NCI-H128 (cell line): ENCODE data around the gene WNK2.
"Not testable (repeated sequence)": the region's sequence is repeated elsewhere in the genome, so short reads cannot be mapped to it uniquely, and the experiment has no call there.

Experiments used
- DNase-seq: peaks from one replicate; lab custom pipeline; 2025; ENCODE audit not compliant: unreplicated experiment; lab: John Stamatoyannopoulos, UW

Gene WNK2

GRCh38 chr9:93326056-93326455 lies 142.1 kb downstream of the WNK2 start:
- no peak for DNase-seq

- DNase-seq: no peak
Measured at GRCh38 chr9:93326654-93327053, 142.7 kb downstream of the WNK2 start.

- DNase-seq: no peak
Measured at GRCh38 chr9:93329629-93330280, 145.8 kb downstream of the WNK2 start.

- no peak for DNase-seq
Measured at GRCh38 chr9:93332317-93332716, 148.4 kb downstream of the WNK2 start.

- DNase-seq: no peak
Measured at GRCh38 chr9:93336720-93337119, 152.8 kb downstream of the WNK2 start.

GRCh38 chr9:93338196-93338595 lies 154.3 kb downstream of the WNK2 start:
- not testable (repeated sequence) for DNase-seq

- no peak for DNase-seq
Measured at GRCh38 chr9:93340091-93340490, 156.2 kb downstream of the WNK2 start.

GRCh38 chr9:93341820-93342219 lies 157.9 kb downstream of the WNK2 start:
- not testable (repeated sequence) for DNase-seq

- not testable (repeated sequence) for DNase-seq
Measured at GRCh38 chr9:93342428-93342827, 158.5 kb downstream of the WNK2 start.

- DNase-seq: no peak
Measured at GRCh38 chr9:93343663-93344062, 159.7 kb downstream of the WNK2 start.

- no peak for DNase-seq
Measured at GRCh38 chr9:93345643-93346230, 161.8 kb downstream of the WNK2 start.

GRCh38 chr9:93346231-93347112 lies 162.5 kb downstream of the WNK2 start:
- DNase-seq: no peak

- DNase-seq: not testable (repeated sequence)
Measured at GRCh38 chr9:93347371-93347975, 163.5 kb downstream of the WNK2 start.

- not testable (repeated sequence) for DNase-seq
Measured at GRCh38 chr9:93353413-93354310, 169.7 kb downstream of the WNK2 start.

GRCh38 chr9:93354451-93354850 lies 170.5 kb downstream of the WNK2 start:
- no peak for DNase-seq

GRCh38 chr9:93355827-93356226 lies 171.9 kb downstream of the WNK2 start:
- DNase-seq: no peak

- no peak for DNase-seq
Measured at GRCh38 chr9:93357649-93358048, 173.7 kb downstream of the WNK2 start.

GRCh38 chr9:93359907-93360306 lies 176.0 kb downstream of the WNK2 start:
- DNase-seq: not testable (repeated sequence)

GRCh38 chr9:93361995-93362394 lies 178.1 kb downstream of the WNK2 start:
- no peak for DNase-seq

- no peak for DNase-seq
Measured at GRCh38 chr9:93364734-93365426, 180.9 kb downstream of the WNK2 start.
